Measurements from ENCODE around the gene PRELID3B. TPM values are rescaled to one million over a fixed set of nuclear protein-coding genes. Genes with fewer than 3 reads are reported as not detected.

The PRELID3B gene
- polyA plus RNA-seq, 10 donors = 42.7 to 59.0 (median 51.0) TPM

GRCh38 chr20:58997141-58997770 is 45.3 kb downstream of the PRELID3B start:
- no peak for DNase-seq

GRCh38 chr20:58996226-58996611 is 46.4 kb downstream of the PRELID3B start:
- DNase-seq = no peak

- no peak for DNase-seq
Measured at GRCh38 chr20:58995461-58996225, 46.9 kb downstream of the PRELID3B start.

GRCh38 chr20:58994390-58995159 is 48.0 kb downstream of the PRELID3B start:
- DNase-seq = no peak

GRCh38 chr20:58993332-58994248 is 49.0 kb downstream of the PRELID3B start:
- DNase-seq = no peak

- DNase-seq = no peak
Measured at GRCh38 chr20:58992911-58993310, 49.7 kb downstream of the PRELID3B start.

- DNase-seq = no peak
Measured at GRCh38 chr20:58991715-58992114, 50.9 kb downstream of the PRELID3B start.

- DNase-seq = no peak
Measured at GRCh38 chr20:58990651-58991445, 51.7 kb downstream of the PRELID3B start.

GRCh38 chr20:58989196-58989595 is 53.4 kb downstream of the PRELID3B start:
- DNase-seq = no peak

GRCh38 chr20:58988565-58988882 is 54.1 kb downstream of the PRELID3B start:
- DNase-seq = no peak

GRCh38 chr20:58987790-58988564 is 54.6 kb downstream of the PRELID3B start:
- no peak for DNase-seq

GRCh38 chr20:58986968-58987517 is 55.5 kb downstream of the PRELID3B start:
- DNase-seq = no peak

- DNase-seq = no peak
Measured at GRCh38 chr20:58986286-58986967, 56.2 kb downstream of the PRELID3B start.

- no peak for DNase-seq
Measured at GRCh38 chr20:58985656-58986055, 56.9 kb downstream of the PRELID3B start.

- no peak for DNase-seq
Measured at GRCh38 chr20:58984691-58985090, 57.9 kb downstream of the PRELID3B start.
